GM19395 (cell line): ENCODE results near the gene C4orf50.
"Not testable (repeated sequence)": the region's sequence is repeated elsewhere in the genome, so short reads cannot be mapped to it uniquely, and the experiment has no call there.

Experiments
- ATAC-seq: cut with Tn5 transposase; IDR thresholded peaks from one replicate; pipeline ENCODE4 v1.9.1; 2021; ENCODE audit warnings: mild to moderate bottlenecking, moderate library complexity; ENCODE audit not compliant: unreplicated experiment

The C4orf50 gene

DNA sequence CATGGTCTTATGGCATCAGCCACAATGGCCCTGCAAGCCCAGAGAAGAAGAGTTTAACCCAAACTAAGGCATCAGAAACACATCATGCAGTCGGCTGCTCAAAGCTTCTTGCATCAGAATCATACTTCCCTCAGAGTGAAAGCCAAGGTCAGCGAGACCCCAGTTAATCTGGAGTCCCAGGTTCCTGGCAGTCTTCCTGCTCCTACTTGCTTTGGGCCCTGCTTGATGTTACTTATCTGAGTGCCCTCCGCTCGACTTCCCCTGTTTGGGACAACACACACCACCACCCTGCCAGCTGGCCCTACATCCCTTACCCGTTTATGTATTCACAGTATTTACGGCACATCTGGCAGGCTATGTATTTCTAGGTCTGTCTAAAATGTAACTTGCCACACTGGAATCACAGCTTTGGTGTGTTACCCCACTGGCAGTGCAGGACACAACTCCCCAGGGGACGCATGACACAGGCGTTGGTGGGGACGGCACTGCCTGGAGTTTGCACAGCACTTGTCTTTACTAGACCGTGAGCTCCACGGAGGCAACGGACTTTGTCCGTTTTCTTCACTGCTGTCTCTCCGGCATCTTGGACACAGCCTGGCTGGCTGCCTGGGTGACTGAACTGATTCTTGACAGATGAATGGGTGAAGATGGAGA is 148.1 kb downstream of the C4orf50 start:
- no peak for ATAC-seq

DNA sequence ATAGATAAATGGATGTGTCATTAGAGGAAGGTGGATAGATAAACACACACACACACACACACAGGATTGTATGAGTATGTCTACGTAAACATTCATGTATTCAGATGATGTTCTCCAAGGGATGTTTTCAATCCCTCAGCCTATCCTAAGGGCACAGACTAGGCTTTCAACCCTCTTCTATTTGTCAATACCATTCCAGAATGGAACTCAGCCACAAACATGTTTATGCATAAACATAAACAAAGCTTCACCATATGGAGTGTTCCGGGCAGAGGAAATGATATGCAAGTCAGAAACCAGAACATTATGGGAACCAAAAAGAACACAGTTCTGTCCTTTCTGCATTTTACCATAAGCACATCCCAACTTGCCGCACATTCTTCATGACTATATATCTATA is 150.4 kb downstream of the C4orf50 start:
- ATAC-seq: no peak

DNA sequence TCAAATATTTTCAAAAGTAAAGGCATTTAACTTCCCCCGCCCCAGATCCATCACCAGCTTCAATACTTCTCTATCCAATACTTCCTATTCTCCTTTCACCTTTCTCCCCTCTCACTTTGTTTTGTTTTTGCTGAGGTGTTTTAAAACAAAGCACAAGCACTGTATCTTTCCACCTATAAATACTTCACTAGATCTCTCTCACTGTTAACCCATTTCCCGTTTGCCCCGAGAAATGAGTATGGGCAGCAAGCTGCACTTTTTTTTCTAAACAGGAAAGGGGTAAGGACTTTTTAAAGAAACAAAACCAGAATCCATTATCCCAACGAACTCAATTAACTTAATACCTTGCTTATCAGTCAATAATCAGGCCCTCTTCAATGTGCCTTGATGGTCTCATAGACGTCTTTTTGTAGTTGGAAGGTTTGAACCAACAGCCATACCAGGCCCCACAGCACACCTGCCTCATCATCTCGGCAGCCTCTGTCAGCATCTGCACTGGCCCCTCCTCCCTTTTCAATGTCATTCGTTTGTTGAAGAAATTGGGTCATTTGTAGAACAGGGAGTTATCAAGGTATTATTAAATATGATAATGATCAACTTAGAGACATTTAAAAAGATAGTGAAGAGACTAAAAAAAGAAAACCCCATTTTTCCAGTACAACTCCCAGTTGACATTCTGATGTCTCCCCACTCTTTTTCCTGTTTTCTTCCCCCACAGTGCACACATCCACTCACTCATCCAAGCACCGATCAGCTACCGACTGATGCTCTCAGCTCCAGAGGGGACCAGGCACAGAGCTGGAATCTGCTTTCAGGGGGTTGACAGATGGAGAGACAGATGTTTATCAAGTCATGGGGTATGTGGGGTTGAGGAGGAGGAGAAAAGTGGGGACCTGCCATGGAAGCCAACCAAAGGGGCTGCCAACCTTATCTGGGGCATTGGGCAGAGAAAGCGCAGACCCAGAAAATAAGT is 151.1 kb downstream of the C4orf50 start:
- no peak for ATAC-seq

DNA sequence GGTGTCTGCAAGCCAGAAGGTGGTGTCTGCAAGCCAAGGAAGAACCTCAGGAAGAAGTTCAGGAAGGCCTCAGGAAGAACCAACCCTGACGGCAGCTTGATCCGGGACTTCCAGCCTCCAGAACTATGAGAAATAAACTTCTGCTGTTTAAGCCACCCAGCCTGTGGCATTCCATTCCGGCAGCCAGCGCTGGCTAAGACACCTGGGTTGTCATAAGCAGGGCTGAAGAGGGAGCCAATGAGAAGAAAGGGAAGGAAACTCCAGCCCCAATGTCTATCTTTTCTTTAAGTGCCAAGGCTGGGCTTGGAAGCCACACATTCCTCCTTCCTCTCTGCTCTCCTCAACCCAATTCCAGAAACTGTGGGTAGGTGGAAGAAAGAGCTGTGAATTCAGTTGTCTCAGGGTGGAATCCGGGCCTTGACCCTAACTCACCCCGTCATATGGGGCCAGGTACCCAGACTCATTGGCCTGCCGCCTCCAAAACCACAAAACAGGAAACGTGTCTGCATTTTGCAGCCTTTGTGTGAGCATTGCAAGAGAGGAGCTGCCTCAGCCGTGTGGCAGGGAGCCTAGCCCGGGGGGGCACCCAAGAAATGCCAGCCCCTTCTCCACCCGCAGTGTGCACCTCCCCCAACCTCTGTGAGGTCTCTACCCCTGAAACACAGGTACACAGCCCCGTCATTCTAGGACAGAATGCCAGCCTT is 152.2 kb downstream of the C4orf50 start:
- no peak for ATAC-seq

DNA sequence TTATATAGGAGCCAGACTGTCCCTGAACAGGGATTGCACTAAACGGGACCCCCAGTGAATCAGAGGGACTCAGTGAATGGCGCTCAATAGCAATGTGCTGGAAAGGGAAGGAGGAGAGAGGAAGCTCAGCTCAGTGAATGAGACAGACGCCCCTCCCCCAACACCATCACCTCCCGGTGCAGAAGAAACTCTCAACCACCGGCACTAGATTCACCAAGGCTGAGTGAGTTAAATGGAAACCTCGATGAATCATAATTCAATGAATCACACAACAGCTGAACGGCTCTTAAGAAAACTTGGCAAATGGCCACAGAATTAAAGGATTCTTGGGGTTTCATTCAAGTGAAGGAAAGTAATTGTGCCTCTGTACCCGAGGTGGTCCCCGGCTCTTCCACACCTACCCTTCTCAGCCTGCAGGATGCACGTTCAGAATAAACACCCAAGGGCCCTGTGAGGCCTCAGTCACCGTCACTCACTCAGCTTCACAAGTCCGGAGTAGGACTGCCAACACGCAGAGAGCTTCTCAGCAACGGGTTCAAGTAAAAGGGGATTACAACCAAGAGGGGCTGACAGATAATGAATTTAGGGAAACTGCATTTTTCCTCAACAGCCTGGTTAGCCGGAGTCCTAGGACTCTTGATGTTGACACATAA is 154.6 kb downstream of the C4orf50 start:
- ATAC-seq: no peak

DNA sequence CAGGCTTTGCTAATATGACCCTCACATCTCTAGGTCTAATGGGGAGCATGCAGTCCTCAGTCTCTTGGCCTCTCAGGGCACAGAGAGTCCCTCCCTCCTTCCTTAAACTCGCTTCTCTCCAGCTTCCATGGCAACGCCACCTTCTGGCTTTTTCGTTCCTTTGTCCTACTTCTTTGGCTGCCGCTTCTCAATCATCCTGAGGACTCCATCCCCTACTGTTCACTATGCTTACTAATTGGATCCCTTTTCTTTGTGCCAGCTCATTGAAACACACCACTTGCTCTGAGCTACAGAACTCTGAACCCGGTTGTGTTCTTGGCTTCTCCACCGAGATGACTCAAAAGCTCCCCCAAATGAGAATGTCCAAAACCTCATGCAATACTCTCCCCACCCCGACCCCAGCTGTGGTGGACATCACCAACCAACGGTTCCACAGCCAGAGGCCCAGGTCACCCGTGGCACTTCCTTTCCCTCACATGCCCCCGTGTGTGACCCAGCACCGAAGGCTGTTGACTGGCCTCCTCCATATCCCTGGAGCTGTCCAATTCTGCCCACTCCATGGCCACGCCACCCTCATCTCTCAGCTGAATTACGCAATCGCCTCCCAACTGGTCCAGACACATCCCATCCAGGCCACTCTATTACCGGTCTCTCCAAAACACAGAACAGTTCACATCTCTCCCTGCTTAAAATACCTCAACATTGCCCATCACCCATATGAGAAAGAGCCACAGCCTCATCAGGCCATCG is 160.0 kb downstream of the C4orf50 start:
- no peak for ATAC-seq

DNA sequence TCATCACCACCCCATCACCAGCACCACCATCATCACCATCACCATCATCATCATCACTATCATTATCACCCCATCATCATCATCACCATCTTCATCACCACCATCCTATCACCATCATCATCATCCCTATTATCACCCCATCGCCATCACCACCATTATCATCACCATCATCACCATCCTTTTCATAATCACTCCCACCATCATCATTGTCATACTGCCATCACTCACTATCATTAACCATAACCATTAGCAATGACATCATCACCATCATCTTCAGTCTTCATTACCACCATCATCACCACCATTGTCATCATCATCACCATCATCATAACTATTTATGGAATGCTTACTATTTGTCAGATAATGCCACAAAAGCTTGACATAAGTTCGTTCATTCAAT is 161.0 kb downstream of the C4orf50 start:
- ATAC-seq: no peak

DNA sequence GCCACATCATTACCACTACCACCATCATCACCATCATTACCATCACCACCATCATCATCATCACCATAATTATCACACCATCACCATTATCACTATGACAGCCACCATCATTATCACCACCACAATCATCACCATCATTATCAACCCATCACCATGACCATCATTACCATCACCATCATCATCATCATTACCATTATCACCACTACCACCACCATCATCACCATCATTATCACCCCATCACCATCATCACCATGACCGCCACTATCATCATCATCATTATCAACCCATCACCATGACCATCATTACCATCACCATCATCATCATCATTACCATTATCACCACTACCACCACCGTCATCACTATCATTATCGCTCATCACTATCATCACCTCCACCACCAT is 161.9 kb downstream of the C4orf50 start:
- ATAC-seq: not testable (repeated sequence)

DNA sequence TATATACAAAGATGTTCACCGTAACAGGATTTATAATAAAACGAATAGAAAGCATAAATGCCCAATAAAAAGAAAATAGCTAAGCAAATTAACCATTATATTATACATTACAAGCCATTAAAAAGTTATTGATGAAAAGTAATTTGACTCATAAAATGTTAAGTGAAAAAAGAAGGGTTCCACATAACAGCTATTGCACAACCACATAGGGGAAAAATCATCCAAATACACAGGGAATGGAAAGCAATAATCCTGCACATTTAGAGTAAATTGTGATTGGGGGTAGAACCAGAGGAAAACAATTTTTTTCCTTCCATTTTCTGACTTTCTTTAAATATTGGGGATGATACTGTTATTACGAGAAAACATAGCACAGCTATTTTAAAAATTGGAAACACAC is 163.3 kb downstream of the C4orf50 start:
- ATAC-seq: no peak

DNA sequence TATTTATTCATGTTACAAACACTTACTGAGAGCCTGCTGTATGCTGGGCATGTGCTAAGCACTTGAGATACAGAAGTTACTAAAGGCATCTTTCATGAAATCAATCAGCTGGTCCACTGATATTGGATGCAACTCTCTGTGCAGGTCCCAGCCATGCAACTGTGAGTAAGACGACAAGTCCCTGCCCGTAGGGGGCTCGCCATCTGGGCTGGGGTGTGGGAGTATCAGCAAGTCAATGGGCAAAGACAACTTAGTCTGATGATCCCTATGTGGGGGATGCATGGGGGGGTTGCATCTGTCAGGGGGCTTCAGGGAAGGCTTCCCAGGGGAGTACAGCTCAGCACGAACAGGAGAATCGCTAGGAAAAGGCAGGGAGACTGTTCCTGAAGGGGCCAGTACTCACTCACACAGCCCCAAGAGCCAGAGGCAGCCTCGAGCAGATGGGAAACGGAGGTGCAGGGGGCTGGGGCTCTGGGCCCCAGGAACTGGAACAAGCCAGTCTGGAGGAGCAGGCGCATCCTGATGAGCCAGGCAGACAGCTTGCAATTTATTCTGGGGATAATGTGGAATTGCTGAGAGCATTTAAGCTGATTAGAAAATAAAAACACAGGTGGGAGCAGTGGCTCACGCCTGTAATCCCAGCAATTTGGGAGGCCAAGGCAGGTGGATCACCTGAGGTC is 165.6 kb downstream of the C4orf50 start:
- no peak for ATAC-seq

DNA sequence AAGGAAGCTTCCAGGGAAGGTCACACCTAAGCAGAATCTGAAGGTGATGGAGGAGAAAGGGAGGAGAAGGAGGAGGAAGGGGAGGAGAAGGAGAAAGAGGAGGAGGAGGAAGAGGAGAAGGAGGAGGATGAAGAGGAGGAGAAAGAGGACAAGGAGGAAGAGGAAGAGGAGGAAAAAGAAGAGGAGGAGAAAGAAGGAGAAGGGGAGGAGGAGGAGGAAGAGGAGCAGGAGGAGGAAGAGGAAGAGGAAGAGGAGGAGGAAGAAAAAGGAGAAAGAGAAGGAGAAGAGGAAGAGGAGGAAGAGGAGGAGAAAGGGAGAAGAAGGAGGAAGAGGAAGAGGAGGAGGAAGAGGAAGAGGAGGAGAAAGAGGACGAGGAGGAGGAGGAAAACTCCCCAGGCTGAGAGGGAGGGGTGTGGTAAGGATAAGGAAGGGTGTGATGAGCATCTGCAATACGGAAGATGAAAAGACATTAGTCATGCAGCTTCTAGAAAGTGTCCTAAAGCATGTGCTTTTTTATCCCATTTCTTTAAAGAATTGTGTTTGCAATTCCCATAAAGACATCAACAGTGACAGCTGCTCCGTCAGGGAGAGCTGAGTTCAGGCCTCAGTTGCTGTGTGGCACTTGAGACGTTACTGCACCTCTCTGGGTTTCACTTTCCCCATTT is 166.5 kb downstream of the C4orf50 start:
- ATAC-seq: no peak
